PC-3 (cell line): ENCODE results near the gene PRKG2. TPM values are rescaled to one million over a fixed set of nuclear protein-coding genes. Genes with fewer than 3 reads are reported as not detected.

Experiments used
- ATAC-seq: fragments of 200-7000 bp; cut with Tn5 transposase; 2 replicates; pipeline ENCODE4 v1.9.1; 2020; ENCODE audit warnings: mild to moderate bottlenecking, moderate library complexity
- BruUV-seq: library from RNA; stranded (reverse); fragments of 400-500 nt; replicated peaks from 2 replicates; lab custom pipeline; 2021; lab: Mats Ljungman, UMichigan
- CTCF ChIA-PET: fragments of 300-600 bp; sonication (Branson Sonifier 250); formaldehyde crosslinking; loops from one replicate; lab custom pipeline; 2022; ENCODE audit warnings: antibody characterized with exemption; lab: Charles Lee
- POLR2A ChIA-PET: fragments of 300-600 bp; sonication (Branson Sonifier 250); formaldehyde crosslinking; loops from one replicate; lab custom pipeline; 2022; ENCODE audit warnings: antibody characterized with exemption; ENCODE audit not compliant: unreplicated experiment; lab: Charles Lee
- DNase-seq: peaks from one replicate; pipeline ENCODE4 v3.0.0-alpha.2; 2015
- H2AFZ ChIP-seq: fragments of 300-600 bp; sonication (generic); 2 replicates; pipeline ENCODE4 v1.6.0; 2016; ENCODE audit warnings: antibody characterized with exemption, low read length
- H3F3A ChIP-seq: fragments of 300-600 bp; sonication (generic); one replicate; pipeline ENCODE4 v1.6.0; 2017; ENCODE audit warnings: antibody characterized with exemption, low read length, control low read depth, mild to moderate bottlenecking; ENCODE audit not compliant: unreplicated experiment
- H3K27ac ChIP-seq: fragments of 300-600 bp; sonication (generic); 2 replicates; pipeline ENCODE4 v1.5.1; 2016; ENCODE audit warnings: mild to moderate bottlenecking, low read length
- H3K27me3 ChIP-seq: fragments of 300-600 bp; sonication (generic); 2 replicates; pipeline ENCODE4 v1.6.1; 2016; ENCODE audit warnings: low read length, mixed read lengths
- H3K36me3 ChIP-seq: fragments of 300-600 bp; sonication (generic); 2 replicates; pipeline ENCODE4 v1.6.1; 2016; ENCODE audit warnings: low read depth, mixed run types, low read length, mixed read lengths
- H3K4me1 ChIP-seq: fragments of 300-600 bp; sonication (generic); 2 replicates; pipeline ENCODE4 v1.5.1; 2016; ENCODE audit warnings: low read length; ENCODE audit not compliant: insufficient read depth
- H3K4me2 ChIP-seq: fragments of 300-600 bp; sonication (generic); 2 replicates; pipeline ENCODE4 v1.6.0; 2016; ENCODE audit warnings: low read length
- H3K4me3 ChIP-seq: fragments of 300-600 bp; sonication (generic); 2 replicates; pipeline ENCODE4 v1.5.1; 2016; ENCODE audit warnings: mild to moderate bottlenecking, low read length, mixed read lengths
- H3K79me2 ChIP-seq: fragments of 300-600 bp; sonication (generic); 2 replicates; pipeline ENCODE4 v1.6.1; 2017; ENCODE audit warnings: low read length, mixed read lengths
- H3K9ac ChIP-seq: fragments of 300-600 bp; sonication (generic); 2 replicates; pipeline ENCODE4 v1.6.0; 2016; ENCODE audit warnings: mild to moderate bottlenecking, low read length
- H3K9me2 ChIP-seq: fragments of 300-600 bp; sonication (generic); replicated peaks from 2 replicates; pipeline ENCODE4 v1.6.1; 2016; ENCODE audit warnings: mixed run types, low read length, mixed read lengths
- H3K9me3 ChIP-seq: fragments of 300-600 bp; sonication (generic); 2 replicates; pipeline ENCODE4 v1.6.1; 2016; ENCODE audit warnings: low read length, mixed read lengths
- H4K20me1 ChIP-seq: fragments of 300-600 bp; sonication (generic); 2 replicates; pipeline ENCODE4 v1.6.1; 2016; ENCODE audit warnings: low read length, mixed read lengths
- EZH2 ChIP-seq: fragments of 300-600 bp; sonication (generic); IDR thresholded peaks from one replicate; pipeline ENCODE4 v1.6.1; 2017; ENCODE audit warnings: antibody characterized with exemption, mild to moderate bottlenecking, low read length; ENCODE audit not compliant: unreplicated experiment
- EZH2phosphoT487 ChIP-seq: fragments of 300-600 bp; sonication (generic); IDR thresholded peaks from 2 replicates; pipeline ENCODE4 v1.6.1; 2018; ENCODE audit warnings: mild to moderate bottlenecking, antibody characterized with exemption, low read length, borderline replicate concordance
- intact Hi-C: fragments of 100-400 bp; cut with micrococcal nuclease; formaldehyde crosslinking; loops from 2 replicates; pipeline ENCODE4 v1.9.0; 2023
- total RNA-seq: library from RNA; depleted of rRNA; stranded (reverse); fragments of >200 nt; gene quantifications from 2 replicates; pipeline ENCODE4 v1.2.3, GENCODE V29; 2014
- TF ChIP-seq, protein P1 (sequence below): fragments of 300-600 bp; sonication (generic); conservative IDR thresholded peaks from 2 replicates; pipeline ENCODE4 v1.5.1; 2017; ENCODE audit warnings: antibody characterized with exemption, low read depth, mild to moderate bottlenecking, low read length

The PRKG2 gene
- total RNA-seq, 1 experiment from 2014 or later = 0.55 TPM

DNA sequence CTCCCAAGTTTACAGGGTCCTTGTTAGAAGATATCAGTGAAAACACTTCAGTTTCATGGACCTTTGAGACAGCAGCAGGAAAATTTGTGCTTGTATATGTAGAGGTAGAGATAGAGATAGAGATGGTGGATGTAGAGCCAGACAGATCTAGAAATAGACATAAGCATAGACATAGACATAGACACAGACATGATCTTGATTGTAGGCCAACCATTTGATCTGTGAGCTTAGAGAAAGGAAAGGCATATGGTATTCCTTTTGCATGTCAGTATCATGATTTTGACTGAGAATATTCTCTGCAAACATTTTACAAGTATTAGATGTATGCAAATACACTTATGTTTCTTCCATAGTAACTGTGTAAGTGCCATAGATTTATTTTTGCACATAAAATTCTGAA, 65.0 kb downstream of the PRKG2 start:
- no peak overlapping the region for H2AFZ ChIP-seq
- H3F3A ChIP-seq = no peaks in the 10 kb centered on the region
- H3K27me3 ChIP-seq = no peaks in the 10 kb centered on the region
- intact Hi-C loops = loop anchor here (5.0 kb wide), 1 partner anchor 33 kb away; no protein-coding TSS in a partner anchor
- no peak overlapping the region for H3K27ac ChIP-seq
- peaks cover 13% of the 10 kb centered on the region for H3K4me1 ChIP-seq
- ChIA-PET POLR2A (interaction anchor here (0.6 kb wide), 1 partner anchor 1313 kb away, joined by 7 read pairs; no protein-coding TSS in a partner anchor), CTCF (no interaction called here)
- H3K9ac ChIP-seq = no peak overlapping the region
- no peaks in the 10 kb centered on the region for H3K9me3 ChIP-seq
- no peaks in the 10 kb centered on the region for H3K36me3 ChIP-seq
- no TSS peak for BruUV-seq
- no peaks in the 10 kb centered on the region for H4K20me1 ChIP-seq
- TF ChIP-seq, protein P1, sequence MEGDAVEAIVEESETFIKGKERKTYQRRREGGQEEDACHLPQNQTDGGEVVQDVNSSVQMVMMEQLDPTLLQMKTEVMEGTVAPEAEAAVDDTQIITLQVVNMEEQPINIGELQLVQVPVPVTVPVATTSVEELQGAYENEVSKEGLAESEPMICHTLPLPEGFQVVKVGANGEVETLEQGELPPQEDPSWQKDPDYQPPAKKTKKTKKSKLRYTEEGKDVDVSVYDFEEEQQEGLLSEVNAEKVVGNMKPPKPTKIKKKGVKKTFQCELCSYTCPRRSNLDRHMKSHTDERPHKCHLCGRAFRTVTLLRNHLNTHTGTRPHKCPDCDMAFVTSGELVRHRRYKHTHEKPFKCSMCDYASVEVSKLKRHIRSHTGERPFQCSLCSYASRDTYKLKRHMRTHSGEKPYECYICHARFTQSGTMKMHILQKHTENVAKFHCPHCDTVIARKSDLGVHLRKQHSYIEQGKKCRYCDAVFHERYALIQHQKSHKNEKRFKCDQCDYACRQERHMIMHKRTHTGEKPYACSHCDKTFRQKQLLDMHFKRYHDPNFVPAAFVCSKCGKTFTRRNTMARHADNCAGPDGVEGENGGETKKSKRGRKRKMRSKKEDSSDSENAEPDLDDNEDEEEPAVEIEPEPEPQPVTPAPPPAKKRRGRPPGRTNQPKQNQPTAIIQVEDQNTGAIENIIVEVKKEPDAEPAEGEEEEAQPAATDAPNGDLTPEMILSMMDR = no peak
- no peak for TF ChIP-seq EZH2phosphoT487
- TF ChIP-seq EZH2 = no peak
- no peak overlapping the region for H3K4me2 ChIP-seq
- no peak for ATAC-seq
- no peaks in the 10 kb centered on the region for H3K79me2 ChIP-seq
- H3K9me2 ChIP-seq = no peaks in the 10 kb centered on the region
- no peak overlapping the region for H3K4me3 ChIP-seq
- no peak for DNase-seq

- ATAC-seq (no peak), DNase-seq (no peak)
- ChIA-PET CTCF (no interaction called here), POLR2A (no interaction called here)
- H3K27ac ChIP-seq = no peak overlapping the region
- no peak for TF ChIP-seq EZH2
- no peak overlapping the region for H3K9ac ChIP-seq
- H3F3A ChIP-seq = no peaks in the 10 kb centered on the region
- no peaks in the 10 kb centered on the region for H3K9me2 ChIP-seq
- H2AFZ ChIP-seq = no peak overlapping the region
- no peaks in the 10 kb centered on the region for H3K9me3 ChIP-seq
- no peak overlapping the region for H3K4me3 ChIP-seq
- no peaks in the 10 kb centered on the region for H3K79me2 ChIP-seq
- no TSS peak for BruUV-seq
- intact Hi-C loops = no loop called here
- no peak overlapping the region for H3K4me2 ChIP-seq
- H4K20me1 ChIP-seq = no peaks in the 10 kb centered on the region
- no peaks in the 10 kb centered on the region for H3K27me3 ChIP-seq
- H3K36me3 ChIP-seq = no peaks in the 10 kb centered on the region
- peaks cover 13% of the 10 kb centered on the region for H3K4me1 ChIP-seq
Measured at GRCh38 chr4:81148576-81148975, 66.4 kb downstream of the PRKG2 start.

- Histone ChIP-seq H3K27ac (no peak overlapping the region), H4K20me1 (no peaks in the 10 kb centered on the region), H3K4me2 (no peak overlapping the region), H3K36me3 (no peaks in the 10 kb centered on the region), H3K9me3 (no peaks in the 10 kb centered on the region), H2AFZ (no peak overlapping the region), H3K79me2 (no peaks in the 10 kb centered on the region), H3K9me2 (no peaks in the 10 kb centered on the region), H3F3A (no peaks in the 10 kb centered on the region), H3K4me3 (no peak overlapping the region), H3K4me1 (no peaks in the 10 kb centered on the region), H3K27me3 (no peaks in the 10 kb centered on the region), H3K9ac (no peak overlapping the region)
- ChIA-PET CTCF (interaction anchor here (0.7 kb wide), 1 partner anchor 606 kb away, joined by 3 read pairs; no protein-coding TSS in a partner anchor), POLR2A (no interaction called here)
- DNase-seq (no peak), ATAC-seq (no peak)
- intact Hi-C loops = no loop called here
- no TSS peak for BruUV-seq
- TF ChIP-seq EZH2phosphoT487 (no peak), EZH2 (no peak)
- TF ChIP-seq, protein P1 = no peak
Measured at GRCh38 chr4:81146466-81146865, 68.6 kb downstream of the PRKG2 start.
